Keratinocyte (primary cell): ENCODE measurements around the gene ADAM30. TPM values are rescaled to one million over a fixed set of nuclear protein-coding genes. Genes with fewer than 3 reads are reported as not detected.
A peak's percentile ranks its signal among the peaks of the same experiment; 100 is the strongest.

Experiments used
- DNase-seq: peaks from one replicate; pipeline ENCODE4 v3.0.0-alpha.2; 2011; ENCODE audit warnings: low read depth, missing footprints, low spot score
- FAIRE-seq: peaks from 2 replicates; lab custom pipeline; 2011; peaks lifted over from hg19 to GRCh38; lab: Jason Lieb, UNC
- H2AFZ ChIP-seq: 2 replicates; pipeline ENCODE4 v1.6.0; 2012; ENCODE audit warnings: low read length, control low read depth, inconsistent platforms; ENCODE audit not compliant: control insufficient read depth
- H3K27ac ChIP-seq: 2 replicates; pipeline ENCODE4 v1.5.1; 2011; ENCODE audit warnings: low read length; ENCODE audit not compliant: control insufficient read depth, insufficient read depth
- H3K27me3 ChIP-seq: 3 replicates; pipeline ENCODE4 v1.6.0; 2011; ENCODE audit warnings: low read length; ENCODE audit not compliant: control insufficient read depth, insufficient read depth; ENCODE audit errors: extremely low read depth
- H3K36me3 ChIP-seq, 2 experiments: 2 replicates in 1 of 2; 3 replicates in 1 of 2; pipeline ENCODE4 v1.5.1; 2011; ENCODE audit warnings: low read length in 2 of 2, mild to moderate bottlenecking in 1 of 2; ENCODE audit not compliant: control insufficient read depth in 2 of 2, insufficient read depth in 2 of 2; ENCODE audit errors: extremely low read depth in 1 of 2
- H3K4me1 ChIP-seq: 3 replicates; pipeline ENCODE4 v1.5.1; 2011; ENCODE audit warnings: low read length; ENCODE audit not compliant: control insufficient read depth, insufficient read depth; ENCODE audit errors: extremely low read depth
- H3K4me2 ChIP-seq: 3 replicates; pipeline ENCODE4 v1.6.0; 2011; ENCODE audit warnings: low read depth, low read length; ENCODE audit not compliant: control insufficient read depth, insufficient read depth; ENCODE audit errors: extremely low read depth
- H3K4me3 ChIP-seq, 3 experiments: fragments of 200-600 bp in 1 of 3; sonication (generic) in 1 of 3; 2 replicates in 2 of 3; 3 replicates in 1 of 3; pipeline ENCODE4 v1.5.1; 2011 to 2016; ENCODE audit warnings: low read length in 3 of 3, mild to moderate bottlenecking in 3 of 3, control low read depth in 2 of 3, inconsistent platforms in 1 of 3, low read depth in 1 of 3, mixed read lengths in 1 of 3, mixed run types in 1 of 3, moderate library complexity in 1 of 3; ENCODE audit not compliant: control insufficient read depth in 2 of 3, insufficient read depth in 2 of 3; ENCODE audit errors: extremely low read depth in 1 of 3
- H3K79me2 ChIP-seq: 2 replicates; pipeline ENCODE4 v1.6.0; 2012; ENCODE audit warnings: low read length; ENCODE audit not compliant: control insufficient read depth, insufficient read depth
- H3K9ac ChIP-seq: 3 replicates; pipeline ENCODE4 v1.6.0; 2011; ENCODE audit warnings: low read length; ENCODE audit not compliant: control insufficient read depth, insufficient read depth; ENCODE audit errors: extremely low read depth
- H3K9me1 ChIP-seq: 3 replicates; pipeline ENCODE4 v1.6.0; 2011; ENCODE audit warnings: low read length; ENCODE audit not compliant: control insufficient read depth, insufficient read depth; ENCODE audit errors: extremely low read depth
- H3K9me3 ChIP-seq: 2 replicates; pipeline ENCODE4 v1.5.1; 2012; ENCODE audit warnings: low read depth, low read length; ENCODE audit not compliant: control insufficient read depth
- H4K20me1 ChIP-seq: 3 replicates; pipeline ENCODE4 v1.6.0; 2011; ENCODE audit warnings: low read length; ENCODE audit not compliant: control insufficient read depth, insufficient read depth; ENCODE audit errors: extremely low read depth
- CTCF ChIP-seq, 3 experiments: IDR thresholded peaks in 1 of 3; conservative IDR thresholded peaks in 1 of 3; optimal IDR thresholded peaks in 1 of 3; 2 replicates in 2 of 3; 3 replicates in 1 of 3; pipeline versions ENCODE3 to v1.5.1; 2011; ENCODE audit warnings: low read length in 3 of 3, mild to moderate bottlenecking in 3 of 3, moderate library complexity in 2 of 3, control low read depth in 1 of 3, inconsistent platforms in 1 of 3; ENCODE audit not compliant: insufficient read depth in 2 of 3; ENCODE audit errors: extremely low read depth in 1 of 3
- EZH2 ChIP-seq: IDR thresholded peaks from one replicate; pipeline ENCODE4 v1.6.1; 2012; ENCODE audit warnings: inconsistent platforms, mild to moderate bottlenecking, low read length, moderate library complexity
- dilution Hi-C: fragments of 300-500 bp; cut with MboI; formaldehyde crosslinking; loops from one replicate; pipeline ENCODE4 v1.7.0; 2020; ENCODE audit warnings: low sequenced_read_pairs; ENCODE audit not compliant: extremely low pct_ligation_motif_present
- polyA plus RNA-seq, 5 experiments: library from polyadenylated mRNA; depleted of rRNA in 3 of 5; stranded (reverse) in 3 of 5; stranded (forward) in 1 of 5; unstranded in 1 of 5; fragments of >200 nt; gene quantifications; 1 replicate in 1 of 5; 2 replicates in 3 of 5; 3 replicates in 1 of 5; pipeline versions ENCODE4 v1.2.1 to v1.2.3, GENCODE V29; 2011 to 2012; ENCODE audit warnings: missing spikeins in 2 of 5, low read depth in 1 of 5, low replicate concordance in 1 of 5

Gene ADAM30
- polyA plus RNA-seq, 1 donor (not counting 4 experiments of a cell fraction or from before 2014, with no cell fraction given), result not detected

DNA sequence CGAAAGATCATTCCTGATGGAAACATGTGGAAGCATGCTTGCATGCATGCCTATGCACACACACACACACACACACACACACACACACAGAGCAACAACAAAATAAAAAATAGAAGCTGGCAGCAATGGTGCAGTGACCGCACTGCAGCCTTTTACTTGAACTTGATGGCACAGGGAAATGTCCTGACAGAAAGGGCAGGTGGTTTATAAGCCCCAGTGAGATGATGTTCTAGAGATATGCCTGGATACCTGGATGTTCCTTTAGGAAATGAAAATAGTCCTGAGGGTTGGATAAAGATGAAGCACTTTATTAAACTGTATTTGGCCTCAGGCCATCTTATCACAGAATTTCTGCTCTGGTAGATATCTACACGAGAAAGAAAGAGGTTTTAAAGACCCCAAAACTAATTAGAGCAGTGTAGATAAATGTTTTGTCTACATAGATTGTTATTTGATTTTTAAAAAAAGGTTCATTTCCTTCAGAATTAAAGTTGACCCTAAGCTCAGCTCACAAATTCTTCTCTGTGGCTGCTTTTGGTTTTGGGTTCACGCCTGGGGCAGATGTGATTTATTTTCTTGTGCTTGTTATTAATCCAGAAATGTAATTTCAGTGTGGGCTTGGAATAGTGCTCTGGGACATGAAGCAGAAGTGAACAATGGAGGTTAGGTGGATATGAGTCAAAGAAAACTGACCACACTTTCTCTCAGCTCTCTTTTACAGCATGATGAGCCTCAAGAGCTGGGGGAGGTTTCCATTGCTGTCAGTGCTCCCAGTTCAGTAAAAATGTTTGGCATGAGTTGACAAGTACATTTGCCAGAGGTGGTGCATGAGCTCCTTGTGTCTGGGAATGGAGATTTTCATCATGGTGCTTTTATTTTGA, 22.9 kb downstream of the ADAM30 start:
- Histone ChIP-seq H3K27me3 (no peaks in the 10 kb centered on the region), H4K20me1 (no peaks in the 10 kb centered on the region), H2AFZ (no peak overlapping the region), H3K36me3 (no peaks in the 10 kb centered on the region), H3K9ac (no peak overlapping the region), H3K4me3 (no peak overlapping the region), H3K9me3 (no peaks in the 10 kb centered on the region), H3K4me2 (no peak overlapping the region), H3K79me2 (no peaks in the 10 kb centered on the region), H3K9me1 (no peaks in the 10 kb centered on the region), H3K4me1 (peaks cover 8% of the 10 kb centered on the region), H3K27ac (no peak overlapping the region)
- FAIRE-seq, result peak; percentile 81
- TF ChIP-seq CTCF (optimal IDR thresholded peaks at IDR 0.05 in 1 of 3, IDR thresholded peaks at IDR 0.05 in 1 of 3, conservative IDR thresholded peaks at IDR 0.05 in 1 of 3; ENCODE audit: extremely low read depth in 1 of 3, insufficient read depth in 2 of 3, low read length in 3 of 3), result no peak
- TF ChIP-seq EZH2, result no peak
- dilution Hi-C loops, result no loop called here
- DNase-seq, result no peak

DNA sequence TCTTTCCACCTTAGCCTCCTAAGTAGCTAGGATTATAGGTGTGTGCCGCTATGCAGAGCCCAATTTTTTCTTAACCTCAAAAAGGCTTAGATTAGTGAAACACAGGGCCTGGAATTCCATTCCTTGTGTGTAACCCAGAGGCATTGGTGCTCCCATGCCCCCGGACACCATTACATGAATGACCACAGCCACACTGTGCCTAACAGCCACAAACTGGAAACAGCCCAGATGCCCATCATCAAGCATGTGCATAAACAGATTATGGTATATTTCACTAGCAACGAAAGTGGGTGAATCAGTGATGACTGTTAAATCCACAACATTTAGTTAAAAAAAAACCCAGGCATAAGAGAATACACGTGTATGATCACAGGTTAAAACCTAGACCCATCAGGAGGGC, 24.4 kb downstream of the ADAM30 start:
- Histone ChIP-seq H3K4me2 (no peak overlapping the region), H3K9ac (no peak overlapping the region), H3K9me1 (no peaks in the 10 kb centered on the region), H3K27me3 (no peaks in the 10 kb centered on the region), H3K9me3 (no peaks in the 10 kb centered on the region), H3K4me3 (no peak overlapping the region), H4K20me1 (no peaks in the 10 kb centered on the region), H3K4me1 (peaks cover 8% of the 10 kb centered on the region), H2AFZ (no peak overlapping the region), H3K27ac (no peak overlapping the region), H3K36me3 (no peaks in the 10 kb centered on the region), H3K79me2 (no peaks in the 10 kb centered on the region)
- no peak for TF ChIP-seq EZH2
- TF ChIP-seq CTCF (optimal IDR thresholded peaks at IDR 0.05 in 1 of 3, IDR thresholded peaks at IDR 0.05 in 1 of 3, conservative IDR thresholded peaks at IDR 0.05 in 1 of 3; ENCODE audit: extremely low read depth in 1 of 3, insufficient read depth in 2 of 3, low read length in 3 of 3), result no peak
- DNase-seq, result no peak
- FAIRE-seq, result no peak
- dilution Hi-C loops, result no loop called here
